Measurements from ENCODE around the gene HOXD11. TPM values are rescaled to one million over a fixed set of nuclear protein-coding genes. Genes with fewer than 3 reads are reported as not detected.

The HOXD11 gene
- total and polyA plus RNA-seq, 2 of the 4 experiments (the other 2 are of a cell fraction) = not detected

- H3K4me2 ChIP-seq (ENCODE audit: low read depth, low read length) = no peak within 1 kb of the TSS
- no peak for ATAC-seq (ENCODE audit: low read depth)
Observed at GRCh38 chr2:176115883-176116813, 9.1 kb downstream of the HOXD11 start, which contains the start of gene HOXD10. Gene HOXD10 (plus strand): TSS chr2:176116778. CDS start chr2:176116834, 56 bp downstream.

More at GRCh38 chr2:176115883-176116813, 9.1 kb downstream of the HOXD11 start, which contains the start of gene HOXD10:
- POLR2A ChIA-PET (ENCODE audit: unreplicated experiment) = no interaction called here
- H3K4ac ChIP-seq (ENCODE audit: low read depth, low read length) = no peak within 1 kb of the TSS
- no peaks in the 10 kb centered on the region for H4K20me1 ChIP-seq (ENCODE audit: insufficient read depth, low read length)
- no peak within 1 kb of the TSS for H3K27ac ChIP-seq (ENCODE audit: insufficient read depth, low read length)
- H3K36me3 ChIP-seq (ENCODE audit: control insufficient read depth, insufficient read depth, low read length) = no peaks in the 10 kb centered on the region
- H3K4me1 ChIP-seq (ENCODE audit: control insufficient read depth, insufficient read depth, low read length) = no peaks in the 10 kb centered on the region
- no peak within 1 kb of the TSS for H2AK9ac ChIP-seq (replicated peaks; ENCODE audit: low read depth, low read length, poor library complexity)
- no peak within 1 kb of the TSS for H3K9ac ChIP-seq (ENCODE audit: low read depth, low read length)
- no peaks in the 10 kb centered on the region for H3K79me1 ChIP-seq (ENCODE audit: low read depth in 1 of 2, low read length in 2 of 2)
- H3K18ac ChIP-seq (ENCODE audit: low read depth, low read length) = no peak within 1 kb of the TSS
- no peak within 1 kb of the TSS for H4K8ac ChIP-seq (ENCODE audit: low read depth in 2 of 2, low read length in 2 of 2)
- intact Hi-C loops (cut with micrococcal nuclease) (no loop called here), dilution Hi-C loops (cut with HindIII; ENCODE audit: low sequenced_read_pairs, unreplicated experiment) (no loop called here), in situ Hi-C loops (cut with MboI; ENCODE audit: low sequenced_read_pairs) (no loop called here)
- peak within 1 kb of the TSS; percentile 16 for H2AFZ ChIP-seq (replicated peaks; ENCODE audit: low read length, poor library complexity)
- BruUV-seq (replicated peaks) = no TSS peak
- no peak within 1 kb of the TSS for H2BK15ac ChIP-seq (ENCODE audit: low read depth, low read length)
- H3K9me3 ChIP-seq (ENCODE audit: control insufficient read depth, insufficient read depth, low read length) = peaks cover 12% of the 10 kb centered on the region
- H3K56ac ChIP-seq (ENCODE audit: extremely low read depth, insufficient read depth, low read length) = no peak within 1 kb of the TSS
- no peak within 1 kb of the TSS for H2AK5ac ChIP-seq (ENCODE audit: low read depth, low read length)
- H2BK5ac ChIP-seq (ENCODE audit: low read depth, low read length, poor library complexity, severe bottlenecking) = no peak within 1 kb of the TSS
- no peak within 1 kb of the TSS for H2BK120ac ChIP-seq (ENCODE audit: low read depth, low read length)
- no peak within 1 kb of the TSS for H3K4me3 ChIP-seq (ENCODE audit: insufficient read depth, low read depth, low read length)
- no peak for DNase-seq
- no peak within 1 kb of the TSS for H4K91ac ChIP-seq (ENCODE audit: insufficient read depth, low read depth, low read length)
- WGBS, 2 experiments (ENCODE audit: extremely low coverage in 2 of 2, insufficient read length in 1 of 2) = 7% methylated on average over 8 of the region's 66 CpGs; no CpG with 5 or more reads in 1 of the 2 experiments
- H4K5ac ChIP-seq (ENCODE audit: low read depth, low read length) = no peak within 1 kb of the TSS
- H3K14ac ChIP-seq (replicated peaks; ENCODE audit: low read depth, low read length) = no peak within 1 kb of the TSS
- no peak within 1 kb of the TSS for H3K23ac ChIP-seq (ENCODE audit: low read depth, low read length)
- CTCF ChIA-PET = interaction anchor here (1.5 kb wide), 1 partner anchor 438 kb away, joined by 4 read pairs; no protein-coding TSS in a partner anchor
- TF ChIP-seq CHD1 (IDR thresholded peaks at IDR 0.05; ENCODE audit: low read depth, low read length) = no peak
- TF ChIP-seq FOS (IDR thresholded peaks at IDR 0.05; ENCODE audit: low read depth, low read length) = no peak
- peaks cover 93% of the 10 kb centered on the region for H3K27me3 ChIP-seq (ENCODE audit: control insufficient read depth, insufficient read depth, low read length)
- H3K9me1 ChIP-seq (ENCODE audit: insufficient read depth, low read length) = no peaks in the 10 kb centered on the region
- no peak within 1 kb of the TSS for H2BK20ac ChIP-seq (ENCODE audit: low read depth, low read length)
